HG02588 (cell line): Measurements from ENCODE around the gene CMPK2.

ENCODE experiments used
- ATAC-seq: cut with Tn5 transposase; IDR thresholded peaks from one replicate; pipeline ENCODE4 v1.9.1; 2021; ENCODE audit warnings: mild to moderate bottlenecking, moderate library complexity; ENCODE audit not compliant: unreplicated experiment

Gene CMPK2

DNA sequence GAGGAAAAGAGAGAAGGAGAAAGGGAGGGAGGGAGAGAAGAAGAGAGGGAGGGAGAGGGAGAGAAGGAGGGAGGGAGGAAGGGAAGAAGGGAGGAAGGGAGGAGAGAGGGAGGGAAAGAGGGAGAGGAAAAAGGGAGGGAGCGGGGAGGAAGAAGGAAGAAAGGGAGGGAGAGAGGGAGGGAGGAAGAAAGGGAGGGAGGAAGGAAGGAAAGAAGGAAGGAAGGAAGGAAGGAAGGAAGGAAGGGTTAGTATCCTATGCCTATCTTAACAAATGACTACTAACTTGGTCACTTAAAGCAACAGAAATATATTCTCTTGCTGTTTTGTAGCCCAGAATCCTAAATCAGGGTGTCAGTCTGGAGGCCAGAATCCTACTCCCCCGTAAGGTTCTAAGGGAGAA is 52.1 kb downstream of the CMPK2 start:
- no peak for ATAC-seq

DNA sequence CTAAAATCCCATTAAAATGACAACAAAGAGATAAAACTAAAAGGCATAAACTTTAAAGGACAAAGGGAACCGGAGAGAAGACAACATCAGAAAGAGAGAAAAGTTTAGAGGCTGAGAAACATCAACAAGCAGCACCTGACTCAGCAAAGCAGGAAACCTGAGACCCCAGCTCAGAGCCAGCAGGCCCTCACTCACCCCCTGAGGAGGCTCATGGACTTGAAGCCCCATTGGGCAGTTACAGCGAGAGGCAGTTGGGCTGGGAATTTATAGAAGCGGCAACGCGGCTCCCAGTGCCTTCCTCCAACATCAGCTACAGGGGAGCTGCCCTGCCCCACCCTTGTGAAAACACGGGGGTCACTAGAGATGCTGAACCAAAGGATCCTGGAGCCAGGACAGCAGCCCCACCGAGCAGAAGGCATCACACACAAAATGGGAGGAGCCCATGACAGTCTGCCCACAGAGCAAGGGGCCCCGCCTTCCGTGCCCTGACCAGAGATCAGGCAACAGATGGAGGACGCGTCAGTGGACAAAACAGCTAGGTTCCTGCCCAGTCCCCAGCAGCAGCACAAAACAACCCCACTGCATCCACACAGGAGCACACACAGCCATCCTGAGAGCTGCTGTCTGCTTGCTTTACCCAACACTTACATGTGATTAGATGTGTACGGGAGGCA is 52.7 kb downstream of the CMPK2 start:
- ATAC-seq: no peak

DNA sequence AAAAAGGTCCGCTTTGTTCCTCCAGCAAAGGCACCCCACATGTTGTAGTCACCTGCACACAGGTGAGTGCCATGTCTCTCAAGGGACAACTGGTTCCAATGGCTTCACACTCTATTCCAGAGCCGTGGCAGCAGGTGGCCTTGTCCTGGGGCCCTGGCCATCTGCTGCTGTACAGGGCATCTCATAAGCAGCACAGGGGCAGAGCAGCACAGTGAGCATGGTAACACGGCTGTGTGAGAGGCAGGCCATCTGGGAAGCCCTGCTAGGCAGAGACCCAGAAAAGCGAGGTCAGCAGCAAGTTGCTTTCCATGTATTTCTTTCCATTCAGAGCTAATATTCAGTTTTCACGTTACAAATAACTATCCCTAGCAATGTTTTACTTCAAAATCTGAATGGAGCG is 54.7 kb downstream of the CMPK2 start:
- no peak for ATAC-seq

DNA sequence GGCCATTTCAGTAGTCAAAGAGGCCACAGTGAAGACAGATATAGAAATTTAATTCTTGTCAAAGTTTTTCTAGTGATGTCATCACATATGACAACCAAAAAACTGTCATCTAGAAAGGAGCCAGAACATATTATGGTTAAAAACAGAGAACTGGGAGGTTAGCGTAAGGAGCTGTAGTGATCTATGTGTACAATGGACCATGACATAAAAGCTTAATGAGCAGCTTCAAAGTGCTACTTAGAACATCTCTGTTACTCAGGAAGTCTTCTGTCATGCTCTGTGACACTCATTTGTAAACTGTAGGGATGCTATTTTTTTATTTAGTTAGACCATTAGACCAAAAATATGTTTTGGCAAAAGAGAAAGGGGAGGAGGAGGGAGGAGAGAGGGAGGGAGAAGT is 57.3 kb downstream of the CMPK2 start:
- no peak for ATAC-seq

DNA sequence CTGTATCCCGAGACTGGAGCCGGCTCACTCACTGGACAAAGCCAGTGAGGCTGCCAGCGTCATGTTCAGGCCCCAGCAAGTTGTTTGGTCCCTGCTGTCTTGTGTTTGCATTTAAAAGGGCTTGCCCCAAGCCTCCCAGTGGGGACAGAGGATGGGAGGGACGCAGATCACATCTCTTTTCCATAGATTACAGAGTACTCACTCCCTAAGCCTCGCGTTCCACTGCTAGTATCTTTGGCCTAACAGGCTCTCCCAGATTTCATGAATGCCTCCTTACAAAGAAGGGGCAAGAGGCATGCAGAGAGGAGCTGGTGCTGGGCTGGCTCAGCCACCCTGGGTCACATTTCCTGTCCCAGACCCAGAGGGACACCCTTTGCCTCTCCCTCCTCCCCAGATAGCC is 59.1 kb downstream of the CMPK2 start:
- no peak for ATAC-seq

DNA sequence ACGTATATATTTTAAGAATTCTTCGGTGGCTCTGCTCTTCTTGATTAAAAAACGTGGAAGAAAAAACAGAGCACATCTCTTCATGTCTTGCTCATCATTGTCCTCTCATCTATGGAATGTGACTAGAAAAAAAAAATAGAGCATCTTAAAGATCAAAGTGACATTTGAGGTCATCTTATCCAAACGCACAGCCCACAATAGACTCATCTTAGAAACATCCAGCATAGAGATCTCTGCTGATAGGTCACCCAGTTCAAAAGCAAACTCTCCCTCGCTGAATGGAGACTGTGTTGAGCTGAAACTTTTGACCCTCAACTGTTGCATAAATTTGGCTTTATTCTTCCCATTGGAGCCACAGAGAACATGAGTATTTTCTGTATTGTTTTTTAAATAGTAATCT is 65.2 kb downstream of the CMPK2 start:
- ATAC-seq: no peak
